ENCODE results near the gene CCDC190. TPM values are rescaled to one million over a fixed set of nuclear protein-coding genes. Genes with fewer than 3 reads are reported as not detected.

The CCDC190 gene
- total RNA-seq, 1 experiment from 2014 or later: not detected

- H3K4me3 ChIP-seq (replicated peaks in 1 of 2; ENCODE audit: low read depth in 1 of 2, low read length in 2 of 2): peak overlapping the region; percentile 45 to 62
- ChIA-PET RAD21 (ENCODE audit: low non-redundant PET in 1 of 2, low total read pairs in 2 of 2, uncharacterized antibody in 2 of 2, unreplicated experiment in 2 of 2) (no interaction called here), CTCF (interaction anchor here (1.4 kb wide), 1 partner anchor 766 kb away, joined by 4 read pairs; no protein-coding TSS in a partner anchor)
Measured at GRCh38 chr1:162822391-162823200, 38.4 kb downstream of the CCDC190 start.

More at GRCh38 chr1:162822391-162823200, 38.4 kb downstream of the CCDC190 start:
- Histone ChIP-seq H3K27me3 (ENCODE audit: insufficient read depth, low read length) (no peaks in the 10 kb centered on the region), H3K9me3 (ENCODE audit: control insufficient read depth in 1 of 2, insufficient read depth in 1 of 2, low read depth in 1 of 2, low read length in 2 of 2) (no peaks in the 10 kb centered on the region), H4K20me1 (ENCODE audit: insufficient read depth) (no peaks in the 10 kb centered on the region), H3K4me2 (ENCODE audit: low read length) (peak overlapping the region; percentile 87), H3K9ac (ENCODE audit: low read length) (peak overlapping the region; percentile 43), H3K79me2 (ENCODE audit: insufficient read depth, low read length) (no peaks in the 10 kb centered on the region), H3K4me1 (ENCODE audit: control insufficient read depth in 1 of 2, insufficient read depth in 2 of 2, low read length in 2 of 2) (peaks cover 6 to 22% of the 10 kb centered on the region in 2 experiments), H3K9me2 (ENCODE audit: insufficient read depth) (no peaks in the 10 kb centered on the region), H3K36me3 (ENCODE audit: control insufficient read depth in 1 of 2, insufficient read depth in 2 of 2, low read length in 2 of 2) (no peaks in the 10 kb centered on the region), H2AFZ (ENCODE audit: low read depth, low read length, poor library complexity, severe bottlenecking) (peak overlapping the region; percentile 71), H3K27ac (ENCODE audit: low read depth, low read length) (no peak overlapping the region)
- POLR2A ChIA-PET: no interaction called here
- TF ChIP-seq EZH2 (IDR thresholded peaks at IDR 0.05) (no peak), ZBTB33 (IDR thresholded peaks at IDR 0.05; ENCODE audit: extremely low read depth, insufficient replicate concordance, low read length) (no peak), CBX3 (IDR thresholded peaks at IDR 0.05; ENCODE audit: low read depth) (no peak), RAD21 (IDR thresholded peaks at IDR 0.05; ENCODE audit: low read depth) (no peak), FOSL1 (IDR thresholded peaks at IDR 0.05; ENCODE audit: low read depth) (no peak), MAX (IDR thresholded peaks at IDR 0.05) (no peak; the same call in 1 of the 2 replicates), JUND (IDR thresholded peaks at IDR 0.05) (no peak), ZFX (IDR thresholded peaks at IDR 0.05) (no peak), TCF7L2 (IDR thresholded peaks at IDR 0.05; ENCODE audit: borderline replicate concordance, extremely low read depth, insufficient read depth, insufficient read length) (no peak), EZH2phosphoT487 (IDR thresholded peaks at IDR 0.05; ENCODE audit: borderline replicate concordance) (no peak), CEBPB (IDR thresholded peaks at IDR 0.05; ENCODE audit: low read depth) (no peak), REST (IDR thresholded peaks at IDR 0.05; ENCODE audit: low read depth) (no peak), POLR2AphosphoS5 (IDR thresholded peaks at IDR 0.05; ENCODE audit: low read depth, low read length) (no peak), ATF3 (IDR thresholded peaks at IDR 0.05) (no peak), POLR2A (IDR thresholded peaks at IDR 0.05; ENCODE audit: borderline replicate concordance, extremely low read depth, insufficient read depth, insufficient read length) (no peak), EGR1 (IDR thresholded peaks at IDR 0.05; ENCODE audit: low read depth) (no peak), YY1 (IDR thresholded peaks at IDR 0.05; ENCODE audit: extremely low read depth, insufficient replicate concordance, low read depth, low read length) (no peak), ZNF274 (IDR thresholded peaks at IDR 0.05; ENCODE audit: low read depth, low read length) (no peak), SRF (IDR thresholded peaks at IDR 0.05; ENCODE audit: low read depth) (no peak)
- intact Hi-C loops (cut with micrococcal nuclease): no loop called here
- BruUV-seq (replicated peaks): no TSS peak
- ATAC-seq: peak; percentile 84
- peak; percentile 13 for DNase-seq (ENCODE audit: low read depth, low spot score)

Measured in HCT116 (cell line).